Astrocyte of the cerebellum (primary cell): ENCODE results near the gene MCL1.

Experiments used
- DNase-seq: peaks from one replicate; pipeline ENCODE4 v3.0.0-alpha.2; 2011; ENCODE audit warnings: low read depth
- H3K4me3 ChIP-seq: 2 replicates; pipeline ENCODE4 v1.5.1; 2011; ENCODE audit warnings: mild to moderate bottlenecking, low read depth, low read length, moderate library complexity
- in situ Hi-C: cut with HindIII; loops from 2 replicates; pipeline ENCODE4 v1.10.0; 2017; ENCODE audit warnings: low sequenced_read_pairs
- TF ChIP-seq, protein P1 (sequence below): IDR thresholded peaks from 2 replicates; pipeline ENCODE4 v1.5.1; 2012; ENCODE audit warnings: low read length, low read depth, moderate library complexity, mild to moderate bottlenecking; ENCODE audit errors: missing control alignments

The MCL1 gene

GRCh38 chr1:150579945-150580642, 684 bp upstream of the MCL1 start:
- peak overlapping the region; percentile 38 for H3K4me3 ChIP-seq
- TF ChIP-seq, protein P1, sequence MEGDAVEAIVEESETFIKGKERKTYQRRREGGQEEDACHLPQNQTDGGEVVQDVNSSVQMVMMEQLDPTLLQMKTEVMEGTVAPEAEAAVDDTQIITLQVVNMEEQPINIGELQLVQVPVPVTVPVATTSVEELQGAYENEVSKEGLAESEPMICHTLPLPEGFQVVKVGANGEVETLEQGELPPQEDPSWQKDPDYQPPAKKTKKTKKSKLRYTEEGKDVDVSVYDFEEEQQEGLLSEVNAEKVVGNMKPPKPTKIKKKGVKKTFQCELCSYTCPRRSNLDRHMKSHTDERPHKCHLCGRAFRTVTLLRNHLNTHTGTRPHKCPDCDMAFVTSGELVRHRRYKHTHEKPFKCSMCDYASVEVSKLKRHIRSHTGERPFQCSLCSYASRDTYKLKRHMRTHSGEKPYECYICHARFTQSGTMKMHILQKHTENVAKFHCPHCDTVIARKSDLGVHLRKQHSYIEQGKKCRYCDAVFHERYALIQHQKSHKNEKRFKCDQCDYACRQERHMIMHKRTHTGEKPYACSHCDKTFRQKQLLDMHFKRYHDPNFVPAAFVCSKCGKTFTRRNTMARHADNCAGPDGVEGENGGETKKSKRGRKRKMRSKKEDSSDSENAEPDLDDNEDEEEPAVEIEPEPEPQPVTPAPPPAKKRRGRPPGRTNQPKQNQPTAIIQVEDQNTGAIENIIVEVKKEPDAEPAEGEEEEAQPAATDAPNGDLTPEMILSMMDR = no peak
- DNase-seq = no peak
- in situ Hi-C loops = no loop called here

- TF ChIP-seq, protein P1 = no peak
- DNase-seq = peak; percentile 73
- in situ Hi-C loops = no loop called here
Measured at GRCh38 chr1:150578272-150579109, 919 bp downstream of the MCL1 start.

DNA sequence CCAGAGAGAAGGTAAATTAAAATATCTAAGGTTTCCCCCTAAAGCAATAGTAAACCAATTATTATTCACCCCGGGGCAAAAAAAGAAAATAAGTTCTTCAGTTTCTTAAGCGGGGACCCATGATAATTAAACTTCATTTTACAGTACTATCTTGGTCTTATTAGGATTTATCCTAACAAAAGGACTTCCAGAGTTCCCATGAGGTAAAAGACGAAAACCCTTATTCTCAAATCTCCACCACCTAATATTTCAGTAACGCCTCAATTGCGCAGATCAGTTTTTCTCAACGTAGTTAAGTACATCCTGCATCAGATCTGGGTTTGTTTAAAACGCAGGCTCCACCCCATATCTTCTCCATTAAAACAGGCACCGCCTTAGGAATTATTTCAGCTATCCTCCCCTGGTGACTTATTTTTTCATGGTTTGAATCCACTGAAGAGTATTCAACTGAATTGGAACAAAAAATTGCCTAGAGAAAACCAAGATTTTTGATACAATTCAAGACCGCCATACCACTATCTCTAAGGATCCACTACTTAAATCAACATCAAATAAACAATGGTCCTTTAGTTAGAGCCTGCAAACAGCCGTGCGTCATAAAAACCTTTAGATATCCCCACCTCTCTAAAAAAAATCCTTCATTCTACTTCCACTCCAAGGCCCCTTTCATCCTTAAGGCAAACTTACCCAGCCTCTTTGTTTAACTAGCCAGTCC, 1.7 kb downstream of the MCL1 start:
- in situ Hi-C loops = no loop called here
- H3K4me3 ChIP-seq = peak overlapping the region; percentile 99
- DNase-seq = no peak
- TF ChIP-seq, protein P1 = no peak

More at GRCh38 chr1:150578272-150579109, 919 bp downstream of the MCL1 start:
- H3K4me3 ChIP-seq = peak overlapping the region; percentile 99

DNA sequence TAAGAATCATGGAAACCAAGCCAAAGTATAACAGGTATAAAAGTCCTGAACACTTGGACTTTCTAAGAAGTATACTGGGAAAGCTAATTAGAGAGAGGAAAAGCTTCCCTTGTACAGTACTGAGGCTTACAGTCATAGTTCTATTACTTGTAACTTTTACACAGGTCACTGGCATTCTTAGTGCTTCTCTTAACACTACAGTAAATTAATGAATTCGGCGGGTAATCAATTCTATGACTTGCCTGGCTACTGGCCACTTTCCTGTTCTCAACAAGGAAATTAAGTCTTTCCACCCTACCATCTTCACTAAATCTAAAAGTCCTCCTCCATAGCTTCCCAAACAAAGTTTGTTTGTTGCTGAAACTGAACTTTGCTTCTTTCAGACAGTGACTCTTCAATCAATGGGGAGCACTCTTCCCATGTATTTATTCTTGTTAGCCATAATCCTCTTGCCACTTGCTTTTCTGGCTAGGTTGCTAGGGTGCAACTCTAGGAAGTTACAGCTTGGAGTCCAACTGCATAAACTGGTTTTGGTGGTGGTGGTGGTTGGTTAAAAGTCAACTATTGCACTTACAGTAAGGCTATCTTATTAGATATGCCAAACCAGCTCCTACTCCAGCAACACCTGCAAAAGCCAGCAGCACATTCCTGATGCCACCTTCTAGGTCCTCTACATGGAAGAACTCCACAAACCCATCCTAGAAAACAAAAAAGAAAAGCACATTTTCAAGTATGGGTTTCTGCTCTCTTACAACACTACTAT, 2.4 kb downstream of the MCL1 start:
- in situ Hi-C loops = no loop called here
- TF ChIP-seq, protein P1 = no peak
- H3K4me3 ChIP-seq = peak overlapping the region; percentile 99
- DNase-seq = no peak

- TF ChIP-seq, protein P1 = no peak
- no peak for DNase-seq
- in situ Hi-C loops = no loop called here
- peak overlapping the region; percentile 99 for H3K4me3 ChIP-seq
Measured at GRCh38 chr1:150576367-150576711, 3.1 kb downstream of the MCL1 start.
